ENCODE measurements around the gene CFL1.

The CFL1 gene

DNA sequence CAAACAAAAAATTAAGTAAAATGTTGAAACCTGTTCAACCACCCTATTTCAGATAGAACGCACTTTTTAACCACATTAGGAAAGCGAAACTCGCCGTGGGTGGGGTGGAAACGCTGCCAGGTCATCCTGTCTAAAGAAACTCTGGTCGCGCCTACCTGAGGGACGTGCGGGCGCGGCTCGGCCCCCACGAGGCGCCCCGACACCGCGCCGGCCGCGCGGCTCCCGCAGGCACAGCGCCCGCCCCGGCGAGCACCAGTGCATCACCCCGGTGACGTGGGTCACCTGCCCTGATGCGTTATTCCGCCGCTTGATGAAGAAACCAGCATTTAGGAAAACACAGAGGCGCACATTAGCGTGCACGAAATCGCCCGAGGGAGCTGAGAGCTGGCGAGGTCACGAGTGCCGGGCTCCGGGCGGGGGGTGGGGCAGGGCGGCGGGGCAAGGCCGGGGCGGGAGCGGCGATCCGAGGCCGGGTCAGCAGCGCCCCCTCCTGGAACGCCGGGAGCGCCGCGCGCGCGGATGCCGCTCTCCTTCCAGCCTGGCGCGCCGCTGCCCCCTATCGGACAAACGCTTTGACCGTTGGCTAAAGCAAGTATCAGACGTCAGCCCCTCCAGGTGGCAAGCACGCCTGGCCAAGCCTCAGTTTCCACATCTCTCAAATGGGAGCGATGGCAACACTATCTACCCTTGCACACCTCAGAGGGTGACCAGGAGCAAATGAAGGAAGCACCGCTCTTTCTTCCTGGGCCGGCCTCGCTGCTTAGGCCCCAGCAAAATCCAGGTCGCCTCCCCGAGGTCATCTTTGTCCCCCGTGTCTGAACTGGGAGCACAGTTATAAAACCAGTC, 39.9 kb downstream of the CFL1 start:
- TF ChIP-seq CTCF (IDR thresholded peaks at IDR 0.05; ENCODE audit: insufficient read depth, low read depth, low read length, missing control alignments): peak; percentile 99
- peak; percentile 93 for DNase-seq (ENCODE audit: low read depth)
- H3K4me3 ChIP-seq (ENCODE audit: low read depth, low read length): peak overlapping the region; percentile 63

DNA sequence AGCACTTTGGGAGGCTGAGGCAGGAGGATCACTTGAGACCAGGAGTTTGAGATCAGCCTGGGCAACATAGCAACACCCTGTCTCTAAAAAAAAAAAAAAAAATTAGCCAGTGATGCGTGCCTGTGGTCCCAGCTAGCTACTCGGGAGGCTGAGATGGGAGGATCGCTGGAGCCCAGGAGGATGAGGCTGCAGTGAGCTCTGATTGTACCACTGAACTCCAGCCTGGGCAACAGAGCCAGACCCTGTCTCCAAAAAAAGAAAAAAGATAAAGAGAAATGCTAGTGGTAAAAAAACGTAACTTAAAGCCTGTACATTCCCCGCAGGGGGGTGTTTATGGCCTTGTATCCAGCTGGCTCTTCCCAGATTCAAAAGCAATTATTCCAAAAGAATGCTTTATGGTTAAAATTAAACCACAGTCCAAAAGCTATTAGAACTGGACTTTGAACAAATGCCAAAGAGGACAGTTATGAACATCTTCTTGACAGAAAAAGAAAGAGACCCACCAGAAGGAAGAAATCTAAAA, 40.6 kb downstream of the CFL1 start:
- no peak for DNase-seq (ENCODE audit: low read depth)
- TF ChIP-seq CTCF (IDR thresholded peaks at IDR 0.05; ENCODE audit: insufficient read depth, low read depth, low read length, missing control alignments): no peak
- peak overlapping the region; percentile 63 for H3K4me3 ChIP-seq (ENCODE audit: low read depth, low read length)

- no peak overlapping the region for H3K4me3 ChIP-seq (ENCODE audit: low read depth, low read length)
- no peak for TF ChIP-seq CTCF (IDR thresholded peaks at IDR 0.05; ENCODE audit: insufficient read depth, low read depth, low read length, missing control alignments)
- no peak for DNase-seq (ENCODE audit: low read depth)
These were observed 41.3 kb downstream of the CFL1 start for GRCh38 chr11:65816696-65817095.

DNA sequence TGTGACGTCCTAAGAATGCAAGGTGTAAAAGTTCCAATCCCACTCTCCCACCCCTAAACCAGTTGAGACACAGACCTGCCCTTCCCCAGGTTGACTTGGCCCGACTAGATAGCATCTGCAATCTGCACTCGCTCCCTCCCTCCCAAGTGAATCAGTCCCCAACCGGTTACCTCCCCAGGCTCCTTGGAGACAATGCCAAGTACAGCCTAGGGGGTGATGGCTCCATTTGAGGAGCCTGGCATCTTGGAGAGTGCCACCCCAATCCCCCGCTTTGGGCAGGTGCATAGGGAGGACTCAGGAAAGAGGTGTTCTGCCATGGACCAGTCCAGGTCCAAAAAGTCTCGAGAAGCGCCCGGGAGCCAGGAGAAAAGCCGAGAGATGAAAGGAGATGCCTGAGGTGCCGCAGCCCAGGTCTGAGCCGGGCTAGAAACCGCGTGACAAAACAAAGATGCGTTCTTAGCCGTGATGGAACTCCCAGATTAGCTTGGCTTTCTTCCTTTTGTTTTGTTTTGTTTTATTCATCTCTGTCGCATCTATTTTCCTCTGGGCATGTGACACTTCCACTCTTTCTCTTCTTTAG, 42.9 kb downstream of the CFL1 start:
- no peak for DNase-seq (ENCODE audit: low read depth)
- no peak for TF ChIP-seq CTCF (IDR thresholded peaks at IDR 0.05; ENCODE audit: insufficient read depth, low read depth, low read length, missing control alignments)
- H3K4me3 ChIP-seq (ENCODE audit: low read depth, low read length): no peak overlapping the region

DNA sequence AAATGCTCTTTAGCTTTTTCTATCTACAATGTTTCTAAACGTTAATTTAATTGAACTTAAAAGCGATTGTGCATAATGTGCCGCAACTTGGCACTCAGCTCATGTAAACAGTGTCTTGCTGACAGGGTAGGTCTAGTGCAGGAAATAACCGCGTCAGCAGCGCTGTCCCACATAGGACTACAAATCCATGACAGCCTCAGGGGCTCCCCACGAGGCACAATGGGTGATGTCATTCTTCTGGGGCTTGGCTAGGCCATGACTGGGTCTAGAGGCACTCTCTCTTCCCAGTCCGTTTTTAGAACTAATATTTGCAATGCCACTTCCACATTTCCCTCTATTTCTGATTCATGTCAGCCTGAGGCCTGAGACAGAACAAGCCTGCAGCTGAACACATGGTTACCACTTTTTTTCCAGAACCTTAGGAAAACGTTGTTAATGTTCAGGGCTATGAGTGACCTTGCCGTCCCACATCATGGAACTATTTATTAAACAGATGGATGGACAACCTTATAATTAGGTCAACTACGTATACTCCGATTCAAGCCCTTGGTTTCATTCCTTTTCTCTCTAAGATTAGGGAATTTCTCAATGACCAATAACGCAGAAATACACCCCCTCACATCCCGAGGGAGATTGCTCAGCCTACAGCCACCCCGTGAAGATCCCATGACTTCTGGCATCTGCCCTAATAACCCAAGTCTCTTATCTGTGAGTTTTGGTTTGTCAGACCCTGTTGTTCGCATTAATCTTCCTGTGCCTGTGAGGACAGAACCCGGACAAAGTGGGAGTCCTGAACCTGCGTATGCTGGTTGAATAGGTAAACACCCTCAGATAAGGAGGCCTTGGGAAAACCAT, 43.6 kb downstream of the CFL1 start:
- DNase-seq (ENCODE audit: low read depth): no peak
- no peak for TF ChIP-seq CTCF (IDR thresholded peaks at IDR 0.05; ENCODE audit: insufficient read depth, low read depth, low read length, missing control alignments)
- H3K4me3 ChIP-seq (ENCODE audit: low read depth, low read length): no peak overlapping the region

- H3K4me3 ChIP-seq (ENCODE audit: low read depth, low read length): no peak overlapping the region
- no peak for TF ChIP-seq CTCF (IDR thresholded peaks at IDR 0.05; ENCODE audit: insufficient read depth, low read depth, low read length, missing control alignments)
- DNase-seq (ENCODE audit: low read depth): peak; percentile 28
These were observed 46.1 kb downstream of the CFL1 start for GRCh38 chr11:65811764-65812475.
